Pancreas (tissue), 10 donors: ENCODE measurements around the gene SLC6A20. TPM values are rescaled to one million over a fixed set of nuclear protein-coding genes. Genes with fewer than 3 reads are reported as not detected.

Experiments
- ATAC-seq, 4 donors: fragments of 200-7000 bp; cut with Tn5 transposase; one replicate each; pipeline versions ENCODE4 v1.8.0 to v1.9.1; 2020; ENCODE audit warnings: mild to moderate bottlenecking in 4 of 4, moderate library complexity in 4 of 4
- DNase-seq, 6 donors: peaks; one replicate each; pipeline ENCODE4 v3.0.0-alpha.2; 2020
- FAIRE-seq: peaks from 2 replicates; lab custom pipeline; 2012; peaks lifted over from hg19 to GRCh38; lab: Jason Lieb, UNC
- H3K27ac ChIP-seq, 4 donors: fragments of 200-600 bp; sonication (generic); 1 replicate in 3 of 4; 2 replicates in 1 of 4; pipeline versions ENCODE4 v1.5.0 to v1.8.0; 2020
- H3K27me3 ChIP-seq, 4 donors: fragments of 200-600 bp; one replicate each; pipeline ENCODE4 v1.8.0; 2021
- H3K36me3 ChIP-seq, 3 donors: fragments of 200-600 bp; sonication (generic) in 1 of 3; one replicate each; pipeline versions ENCODE4 v1.5.0 to v1.8.0; 2020 to 2021
- H3K4me1 ChIP-seq, 3 donors: fragments of 200-600 bp; one replicate each; pipeline ENCODE4 v1.8.0; 2021
- H3K4me3 ChIP-seq, 4 donors: fragments of 200-600 bp; sonication (generic) in 2 of 4; one replicate each; pipeline versions ENCODE4 v1.5.0 to v1.8.0; 2020 to 2021
- H3K9me3 ChIP-seq, 4 donors: fragments of 200-600 bp; one replicate each; pipeline ENCODE4 v1.8.0; 2021
- CTCF ChIP-seq, 4 donors: fragments of 200-600 bp; sonication (generic) in 3 of 4; IDR thresholded peaks; one replicate each; pipeline versions ENCODE4 v1.5.0 to v1.8.0; 2021; ENCODE audit warnings: antibody characterized with exemption in 4 of 4
- WGBS, 2 donors: extraction: QIAGEN DNeasy Blood & Tissue Kit; methylation state at CpG; one replicate each; pipeline ENCODE4 v1.1.7; 2013; 5-methylcytosine and 5-hydroxymethylcytosine counted together
- intact Hi-C, 3 donors: fragments of 100-400 bp; cut with DNase I; formaldehyde crosslinking; loops; one replicate each; pipeline versions ENCODE4 v1.11.1 to v1.14.2; 2022
- polyA plus RNA-seq, 2 donors: library from polyadenylated mRNA; stranded (reverse); fragments of 200-250 nt; gene quantifications; one replicate each; pipeline ENCODE4 v1.2.3, GENCODE V29; 2013
- total RNA-seq, 6 donors: library from RNA; stranded (reverse); fragmentation: NEBNext Ultra II Directional in 4 of 6; extraction: Animal tissue kit (Norgen Biotek cat#: 25700) in 4 of 6; gene quantifications; one replicate each; pipeline versions ENCODE4 v1.2.1 to v1.2.4, GENCODE V29; 2021 to 2023
- donor health status: healthy with polysubstance abuse.
- donor health status: DM: no; HTN: no; CAD: no; lungs with moderate emphysema.
- donor health status: DM: no; HTN: no; CAD: no.
- donor health status: control.
- donor health status: control.
- donor health status: Bipolar disorder and iron deficiency.
- donor health status: DM: yes; HTN: yes; CAD: no.
- donor health status: DM: no; HTN: no; CAD: no.
- donor health status: DM: no; HTN: no; CAD: no.
- donor health status: DM: yes; HTN: yes; CAD: no.

The SLC6A20 gene
- total and polyA plus RNA-seq, 8 donors: 3.1 to 11.3 (median 5.7) TPM

GRCh38 chr3:45705839-45706808 is 90.2 kb downstream of the SLC6A20 start:
- no peak overlapping the region for H3K4me3 ChIP-seq
- no peak for DNase-seq
- H3K9me3 ChIP-seq: no peaks in the 10 kb centered on the region
- no peak for ATAC-seq
- TF ChIP-seq CTCF (IDR thresholded peaks at IDR 0.05): no peak
- intact Hi-C loops: no loop called here
- no peaks in the 10 kb centered on the region for H3K27me3 ChIP-seq
- 81 to 85% methylated on average over 2 of the region's 2 CpGs for WGBS, 2 donors
- H3K36me3 ChIP-seq: peaks cover 0 to 30% (median 6%) of the 10 kb centered on the region in 3 donors
- peaks cover 0 to 13% (median 0%) of the 10 kb centered on the region in 3 donors for H3K4me1 ChIP-seq
- no peak for FAIRE-seq
- H3K27ac ChIP-seq: no peak overlapping the region

Other genes with a start within 250 kb of the SLC6A20 start
- gene LIMD1, start 201.8 kb downstream of the SLC6A20 start, total RNA-seq: 10 to 100 TPM; 13.9 to 27.9 (median 17.6) TPM
- 10 to 100 TPM in 1 of 2 donors, 1 to 10 TPM in 1; 5.8 to 11.6 TPM for gene LIMD1, start 201.8 kb downstream of the SLC6A20 start, polyA plus RNA-seq
- gene SACM1L, start 107.1 kb downstream of the SLC6A20 start, total RNA-seq: 10 to 100 TPM; 15.4 to 29.8 (median 18.4) TPM
- 10 to 100 TPM; 18.3 to 28.9 TPM for gene SACM1L, start 107.1 kb downstream of the SLC6A20 start, polyA plus RNA-seq
- gene LZTFL1, start 45.6 kb upstream of the SLC6A20 start, total RNA-seq: 10 to 100 TPM in 4 of 6 donors, 1 to 10 TPM in 2; 8.0 to 14.1 (median 10.5) TPM
- 1 to 10 TPM; 3.5 to 8.1 TPM for gene LZTFL1, start 45.6 kb upstream of the SLC6A20 start, polyA plus RNA-seq
- gene CCR9, start 90.0 kb upstream of the SLC6A20 start, total RNA-seq: under 1 TPM in 1 of 6 donors, not detected in 5; 0.12 TPM
- not detected for gene CCR9, start 90.0 kb upstream of the SLC6A20 start, polyA plus RNA-seq
- under 1 TPM in 5 of 6 donors, not detected in 1; 0.08 to 0.89 (median 0.72) TPM for gene CXCR6, start 146.9 kb upstream of the SLC6A20 start, total RNA-seq
- gene CXCR6, start 146.9 kb upstream of the SLC6A20 start, polyA plus RNA-seq: under 1 TPM; 0.23 to 0.35 TPM
- 10 to 100 TPM; 13.0 to 25.1 (median 17.2) TPM for gene FYCO1, start 199.3 kb upstream of the SLC6A20 start, total RNA-seq
- 10 to 100 TPM in 1 of 2 donors, 1 to 10 TPM in 1; 9.3 to 10.3 TPM for gene FYCO1, start 199.3 kb upstream of the SLC6A20 start, polyA plus RNA-seq
- under 1 TPM in 4 of 6 donors, not detected in 2; 0.04 to 0.31 (median 0.20) TPM for gene XCR1, start 230.9 kb upstream of the SLC6A20 start, total RNA-seq
- gene XCR1, start 230.9 kb upstream of the SLC6A20 start, polyA plus RNA-seq: not detected